BLaER1 treated with 17β-estradiol and CSF1 and Interleukin-3, amounts not matched to agents 10 nM and 100 nM (cell line): ENCODE data around the gene CDCA3.

Source experiments
- H3K27ac ChIP-seq, 11 experiments: shearing (Covaris generic); formaldehyde crosslinking; 2 replicates each; pipeline ENCODE4 v1.8.1; 2022
- H3K27me3 ChIP-seq, 11 experiments: shearing (Covaris generic); formaldehyde crosslinking; 2 replicates each; pipeline ENCODE4 v1.8.1; 2022
- H3K36me3 ChIP-seq, 11 experiments: shearing (Covaris generic); formaldehyde crosslinking; 2 replicates each; pipeline ENCODE4 v1.8.1; 2022
- H3K4me1 ChIP-seq, 10 experiments: shearing (Covaris generic); formaldehyde crosslinking; 2 replicates each; pipeline ENCODE4 v1.8.1; 2022
- H3K4me2 ChIP-seq, 11 experiments: shearing (Covaris generic); formaldehyde crosslinking; 2 replicates each; pipeline ENCODE4 v1.8.1; 2022
- H3K4me3 ChIP-seq, 10 experiments: shearing (Covaris generic); formaldehyde crosslinking; 2 replicates each; pipeline ENCODE4 v1.8.1; 2022
- H3K9ac ChIP-seq, 11 experiments: shearing (Covaris generic); formaldehyde crosslinking; 2 replicates each; pipeline ENCODE4 v1.8.1; 2022
- H3K9me3 ChIP-seq, 11 experiments: shearing (Covaris generic); formaldehyde crosslinking; replicated peaks in 1 of 11; 2 replicates each; pipeline ENCODE4 v1.8.1; 2022
- H4K20me1 ChIP-seq, 11 experiments: shearing (Covaris generic); formaldehyde crosslinking; 2 replicates each; pipeline ENCODE4 v1.8.1; 2022
- Cebpa-rat ChIP-seq, 11 experiments: shearing (Covaris generic); IDR thresholded peaks; 2 replicates each; pipeline ENCODE4 v1.8.1; 2022

CDCA3 gene

GRCh38 chr12:6833189-6833890 lies 17.7 kb downstream of the CDCA3 start:
- H3K36me3 ChIP-seq: no peaks in the 10 kb centered on the region
- no peaks in the 10 kb centered on the region for H3K9me3 ChIP-seq
- no peak for TF ChIP-seq Cebpa-rat (IDR thresholded peaks at IDR 0.05)
- no peak overlapping the region for H3K4me2 ChIP-seq
- peaks cover 12 to 18% (median 14%) of the 10 kb centered on the region in 10 experiments for H3K4me1 ChIP-seq
- no peak overlapping the region for H3K9ac ChIP-seq
- H3K27me3 ChIP-seq: peaks cover 50 to 77% (median 68%) of the 10 kb centered on the region in 11 experiments
- H4K20me1 ChIP-seq: peaks cover 0 to 39% (median 22%) of the 10 kb centered on the region in 11 experiments; a peak in 16 of 22 replicates
- no peak overlapping the region for H3K27ac ChIP-seq
- H3K4me3 ChIP-seq: no peak overlapping the region

- H4K20me1 ChIP-seq: peaks cover 0 to 44% (median 22%) of the 10 kb centered on the region in 11 experiments; a peak in 16 of 22 replicates
- no peaks in the 10 kb centered on the region for H3K9me3 ChIP-seq
- H3K27me3 ChIP-seq: peaks cover 61 to 85% (median 80%) of the 10 kb centered on the region in 11 experiments
- H3K4me2 ChIP-seq: no peak overlapping the region
- no peak overlapping the region for H3K9ac ChIP-seq
- H3K4me1 ChIP-seq: peaks cover 17 to 28% (median 21%) of the 10 kb centered on the region in 10 experiments
- no peaks in the 10 kb centered on the region for H3K36me3 ChIP-seq
- no peak overlapping the region for H3K4me3 ChIP-seq
- H3K27ac ChIP-seq: no peak overlapping the region
- TF ChIP-seq Cebpa-rat (IDR thresholded peaks at IDR 0.05): no peak
Measured at GRCh38 chr12:6832125-6832524, 19.0 kb downstream of the CDCA3 start.

- Histone ChIP-seq H3K4me2 (no peak overlapping the region), H3K27me3 (peaks cover 67 to 89% (median 86%) of the 10 kb centered on the region in 11 experiments), H3K9ac (no peak overlapping the region), H4K20me1 (peaks cover 0 to 50% (median 24%) of the 10 kb centered on the region in 11 experiments; a peak in 16 of 22 replicates), H3K36me3 (no peaks in the 10 kb centered on the region), H3K27ac (no peak overlapping the region), H3K4me1 (peaks cover 18 to 34% (median 27%) of the 10 kb centered on the region in 10 experiments), H3K4me3 (no peak overlapping the region), H3K9me3 (no peaks in the 10 kb centered on the region)
- no peak for TF ChIP-seq Cebpa-rat (IDR thresholded peaks at IDR 0.05)
Measured at GRCh38 chr12:6831450-6831995, 19.6 kb downstream of the CDCA3 start.

GRCh38 chr12:6830999-6831398 lies 20.1 kb downstream of the CDCA3 start:
- Histone ChIP-seq H3K9ac (no peak overlapping the region), H3K27me3 (peaks cover 72 to 94% (median 91%) of the 10 kb centered on the region in 11 experiments), H3K4me2 (no peak overlapping the region), H3K4me1 (peaks cover 18 to 38% (median 28%) of the 10 kb centered on the region in 10 experiments), H3K9me3 (no peaks in the 10 kb centered on the region), H4K20me1 (peaks cover 0 to 55% (median 30%) of the 10 kb centered on the region in 11 experiments; a peak in 16 of 22 replicates), H3K27ac (no peak overlapping the region), H3K4me3 (no peak overlapping the region), H3K36me3 (no peaks in the 10 kb centered on the region)
- no peak for TF ChIP-seq Cebpa-rat (IDR thresholded peaks at IDR 0.05)

GRCh38 chr12:6830286-6830890 lies 20.7 kb downstream of the CDCA3 start:
- H4K20me1 ChIP-seq: peaks cover 0 to 59% (median 35%) of the 10 kb centered on the region in 11 experiments; a peak in 16 of 22 replicates
- no peak overlapping the region for H3K4me2 ChIP-seq
- H3K36me3 ChIP-seq: no peaks in the 10 kb centered on the region
- no peaks in the 10 kb centered on the region for H3K9me3 ChIP-seq
- H3K4me3 ChIP-seq: no peak overlapping the region
- no peak overlapping the region for H3K27ac ChIP-seq
- no peak for TF ChIP-seq Cebpa-rat (IDR thresholded peaks at IDR 0.05)
- H3K27me3 ChIP-seq: peaks cover 77 to 100% (median 97%) of the 10 kb centered on the region in 11 experiments
- H3K9ac ChIP-seq: no peak overlapping the region
- H3K4me1 ChIP-seq: peaks cover 18 to 36% (median 28%) of the 10 kb centered on the region in 10 experiments

GRCh38 chr12:6829536-6830220 lies 21.4 kb downstream of the CDCA3 start:
- no peak for TF ChIP-seq Cebpa-rat (IDR thresholded peaks at IDR 0.05)
- Histone ChIP-seq H3K4me1 (peaks cover 18 to 37% (median 28%) of the 10 kb centered on the region in 10 experiments), H3K9me3 (no peaks in the 10 kb centered on the region), H3K4me3 (peak overlapping the region; percentile 50 to 71 (median 60); a peak in 17 of 20 replicates), H3K9ac (peak overlapping the region in 5 of 11 experiments; percentile 41 to 72 (median 58); a peak in 7 of 22 replicates), H3K36me3 (no peaks in the 10 kb centered on the region), H3K27ac (no peak overlapping the region), H3K27me3 (peaks cover 84 to 100% (median 100%) of the 10 kb centered on the region in 11 experiments), H3K4me2 (peak overlapping the region; percentile 85 to 99 (median 97)), H4K20me1 (peaks cover 0 to 66% (median 42%) of the 10 kb centered on the region in 11 experiments; a peak in 16 of 22 replicates)

GRCh38 chr12:6828781-6829535 lies 22.1 kb downstream of the CDCA3 start:
- H3K36me3 ChIP-seq: no peaks in the 10 kb centered on the region
- no peak overlapping the region for H3K27ac ChIP-seq
- H3K4me2 ChIP-seq: peak overlapping the region; percentile 85 to 99 (median 97)
- peak overlapping the region; percentile 35 to 72 (median 58); a peak in 19 of 22 replicates for H3K9ac ChIP-seq
- H3K9me3 ChIP-seq: no peaks in the 10 kb centered on the region
- peaks cover 0 to 66% (median 43%) of the 10 kb centered on the region in 11 experiments; a peak in 16 of 22 replicates for H4K20me1 ChIP-seq
- H3K27me3 ChIP-seq: peaks cover 92 to 100% (median 100%) of the 10 kb centered on the region in 11 experiments
- peaks cover 18 to 37% (median 28%) of the 10 kb centered on the region in 10 experiments for H3K4me1 ChIP-seq
- TF ChIP-seq Cebpa-rat (IDR thresholded peaks at IDR 0.05): no peak
- peak overlapping the region; percentile 50 to 71 (median 60) for H3K4me3 ChIP-seq
